Coronary artery (tissue), 2 donors: ENCODE data around the gene ARHGEF9.

Experiments
- DNase-seq: peaks from one replicate; pipeline ENCODE4 v3.0.0-alpha.2; 2017; ENCODE audit warnings: low spot score
- H3K27ac ChIP-seq, 2 donors: fragments of 200-600 bp; sonication (generic); one replicate each; pipeline ENCODE4 v1.5.1; 2016 to 2019
- H3K4me3 ChIP-seq: fragments of 200-600 bp; sonication (generic); 2 replicates; pipeline ENCODE4 v1.5.1; 2016; ENCODE audit warnings: mild to moderate bottlenecking, moderate library complexity
- TF ChIP-seq, protein P1 (sequence below): fragments of 200-600 bp; sonication (generic); IDR thresholded peaks from one replicate; pipeline ENCODE4 v1.5.1; 2019; ENCODE audit warnings: antibody characterized with exemption

The ARHGEF9 gene

DNA sequence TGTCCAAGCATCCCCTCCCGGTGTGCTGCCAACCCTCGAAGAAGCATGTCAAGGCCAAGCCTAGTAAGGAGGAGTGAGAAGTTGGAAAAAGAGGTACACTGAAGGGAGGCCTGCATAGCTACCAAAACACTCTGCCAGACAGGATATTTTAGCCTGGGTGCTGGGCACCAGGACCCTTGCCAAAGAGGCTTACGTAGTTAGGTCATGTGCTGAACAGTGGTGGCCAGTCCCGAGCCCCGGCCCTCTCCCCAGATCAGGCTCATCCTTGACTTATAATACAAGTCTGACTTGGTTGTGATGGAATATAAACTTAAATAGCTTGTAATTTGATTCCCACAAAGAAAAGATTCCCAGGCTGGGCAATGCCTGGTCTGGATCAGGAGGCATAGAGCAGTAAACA is 149.3 kb downstream of the ARHGEF9 start:
- TF ChIP-seq, protein P1, sequence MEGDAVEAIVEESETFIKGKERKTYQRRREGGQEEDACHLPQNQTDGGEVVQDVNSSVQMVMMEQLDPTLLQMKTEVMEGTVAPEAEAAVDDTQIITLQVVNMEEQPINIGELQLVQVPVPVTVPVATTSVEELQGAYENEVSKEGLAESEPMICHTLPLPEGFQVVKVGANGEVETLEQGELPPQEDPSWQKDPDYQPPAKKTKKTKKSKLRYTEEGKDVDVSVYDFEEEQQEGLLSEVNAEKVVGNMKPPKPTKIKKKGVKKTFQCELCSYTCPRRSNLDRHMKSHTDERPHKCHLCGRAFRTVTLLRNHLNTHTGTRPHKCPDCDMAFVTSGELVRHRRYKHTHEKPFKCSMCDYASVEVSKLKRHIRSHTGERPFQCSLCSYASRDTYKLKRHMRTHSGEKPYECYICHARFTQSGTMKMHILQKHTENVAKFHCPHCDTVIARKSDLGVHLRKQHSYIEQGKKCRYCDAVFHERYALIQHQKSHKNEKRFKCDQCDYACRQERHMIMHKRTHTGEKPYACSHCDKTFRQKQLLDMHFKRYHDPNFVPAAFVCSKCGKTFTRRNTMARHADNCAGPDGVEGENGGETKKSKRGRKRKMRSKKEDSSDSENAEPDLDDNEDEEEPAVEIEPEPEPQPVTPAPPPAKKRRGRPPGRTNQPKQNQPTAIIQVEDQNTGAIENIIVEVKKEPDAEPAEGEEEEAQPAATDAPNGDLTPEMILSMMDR: no peak
- H3K27ac ChIP-seq: peak overlapping the region in 1 of 2 donors; percentile 58
- DNase-seq: no peak
- no peak overlapping the region for H3K4me3 ChIP-seq

DNA sequence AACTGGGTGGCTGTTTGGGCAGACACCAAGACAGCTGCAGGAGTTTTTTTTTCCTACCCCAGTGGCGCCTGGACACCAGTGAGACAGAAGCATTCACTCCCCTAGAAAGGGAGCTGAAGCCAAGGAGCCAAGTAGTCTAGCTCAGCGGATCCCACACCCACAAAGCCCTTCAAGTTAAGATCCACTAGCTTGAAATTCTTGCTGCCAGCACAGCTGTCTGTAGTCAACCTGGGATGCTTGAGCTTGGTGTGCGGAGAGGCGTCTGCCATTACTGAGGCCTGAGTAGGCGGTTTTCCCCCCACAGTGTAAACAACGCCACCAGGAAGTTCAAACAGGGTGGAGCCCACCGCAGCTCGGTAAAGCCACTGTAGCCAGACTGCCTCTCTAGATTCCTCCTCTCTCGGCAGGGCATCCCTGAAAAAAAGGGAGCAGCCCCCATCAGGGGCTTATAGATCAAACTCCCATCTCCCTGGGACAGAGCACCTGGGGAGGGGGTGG is 171.4 kb downstream of the ARHGEF9 start:
- TF ChIP-seq, protein P1: no peak
- H3K27ac ChIP-seq: no peak overlapping the region
- no peak for DNase-seq
- no peak overlapping the region for H3K4me3 ChIP-seq

DNA sequence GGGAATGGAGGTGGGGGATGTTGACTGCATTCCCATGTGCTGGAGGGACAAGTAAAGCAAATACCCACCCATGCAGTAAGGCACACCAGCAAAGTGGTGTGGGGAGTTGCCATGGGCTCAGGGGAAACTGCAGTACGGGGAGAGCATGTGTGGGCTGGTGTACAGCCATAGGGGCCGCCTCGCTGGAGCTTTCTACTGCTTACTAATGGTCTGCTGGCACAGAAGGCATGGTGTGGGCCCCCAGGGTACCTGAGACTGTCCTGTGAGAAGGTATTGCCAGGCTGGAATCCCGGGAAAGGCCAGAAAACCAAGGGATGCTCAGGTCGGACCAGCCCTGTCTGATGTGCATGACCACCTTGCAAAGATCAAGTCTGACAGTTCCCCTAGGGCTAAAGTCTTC is 199.1 kb downstream of the ARHGEF9 start:
- H3K27ac ChIP-seq: no peak overlapping the region
- H3K4me3 ChIP-seq: no peak overlapping the region
- no peak for DNase-seq
- TF ChIP-seq, protein P1: no peak
